SK-N-SH treated with all-trans-retinoic acid at 6 μM for 48 hours (cell line): ENCODE measurements around the gene ARID5A.

ENCODE experiments used
- ARNTL ChIP-seq: fragments of 450-650 bp; formaldehyde crosslinking; IDR thresholded peaks from 2 replicates; pipeline ENCODE4 v1.5.0; 2020; ENCODE audit warnings: low read depth, mild to moderate bottlenecking, moderate library complexity, borderline replicate concordance
- BACH2 ChIP-seq: fragments of 250-450 bp; sonication (Bioruptor Pico); IDR thresholded peaks from 2 replicates; pipeline ENCODE4 v1.9.0; 2021; ENCODE audit warnings: mild to moderate bottlenecking, borderline replicate concordance
- ESRRG ChIP-seq: fragments of 250-450 bp; sonication (Bioruptor Pico); IDR thresholded peaks from 2 replicates; pipeline ENCODE4 v1.6.1; 2021; ENCODE audit warnings: mild to moderate bottlenecking
- PATZ1 ChIP-seq: fragments of 250-450 bp; sonication (Bioruptor Pico); IDR thresholded peaks from 2 replicates; pipeline ENCODE4 v1.8.0; 2020; ENCODE audit warnings: mild to moderate bottlenecking, moderate library complexity, borderline replicate concordance
- TOX ChIP-seq: fragments of 250-450 bp; sonication (Bioruptor Pico); IDR thresholded peaks from 2 replicates; pipeline ENCODE4 v1.8.0; 2021; ENCODE audit warnings: mild to moderate bottlenecking, moderate library complexity, borderline replicate concordance
- ZFP30 ChIP-seq: fragments of 450-650 bp; formaldehyde crosslinking; IDR thresholded peaks from 2 replicates; pipeline ENCODE4 v1.5.0; 2022; ENCODE audit warnings: mild to moderate bottlenecking, moderate library complexity
- ZNF70 ChIP-seq: fragments of 450-650 bp; formaldehyde crosslinking; IDR thresholded peaks from 2 replicates; pipeline ENCODE4 v1.5.0; 2020; ENCODE audit warnings: mild to moderate bottlenecking, moderate library complexity
- TF ChIP-seq, protein P1 (sequence below): fragments of 250-450 bp; sonication (Bioruptor Pico); IDR thresholded peaks from 2 replicates; pipeline ENCODE4 v1.5.1; 2020; ENCODE audit warnings: low read depth, mild to moderate bottlenecking, moderate library complexity

DNA sequence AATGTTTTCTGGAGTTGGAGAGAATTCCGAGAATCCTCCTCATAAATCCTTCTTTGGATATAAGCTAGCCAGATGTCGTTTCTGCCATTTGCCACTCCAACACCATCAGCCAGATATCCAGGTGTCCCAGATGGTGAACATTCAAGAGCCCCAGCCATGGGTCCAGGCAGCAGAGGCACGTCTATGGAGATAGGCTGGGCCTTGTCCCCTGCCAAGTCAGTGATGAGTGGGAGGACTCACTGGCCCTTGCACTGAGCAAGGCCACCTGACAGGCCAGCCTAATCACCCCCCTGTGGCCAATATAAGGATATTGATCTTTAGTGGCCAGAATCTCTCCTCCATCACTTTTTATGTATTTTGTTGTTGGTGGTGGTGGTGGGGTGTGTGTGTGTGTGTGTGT is 28.0 kb downstream of the ARID5A start:
- TF ChIP-seq BACH2 (CRISPR knock-in tag), result no peak
- TF ChIP-seq ESRRG (CRISPR knock-in tag), result no peak
- TF ChIP-seq ZFP30 (CRISPR knock-in tag), result no peak
- no peak for TF ChIP-seq ZNF70 (CRISPR knock-in tag)
- no peak for TF ChIP-seq PATZ1
- TF ChIP-seq TOX, result no peak
- TF ChIP-seq, protein P1, sequence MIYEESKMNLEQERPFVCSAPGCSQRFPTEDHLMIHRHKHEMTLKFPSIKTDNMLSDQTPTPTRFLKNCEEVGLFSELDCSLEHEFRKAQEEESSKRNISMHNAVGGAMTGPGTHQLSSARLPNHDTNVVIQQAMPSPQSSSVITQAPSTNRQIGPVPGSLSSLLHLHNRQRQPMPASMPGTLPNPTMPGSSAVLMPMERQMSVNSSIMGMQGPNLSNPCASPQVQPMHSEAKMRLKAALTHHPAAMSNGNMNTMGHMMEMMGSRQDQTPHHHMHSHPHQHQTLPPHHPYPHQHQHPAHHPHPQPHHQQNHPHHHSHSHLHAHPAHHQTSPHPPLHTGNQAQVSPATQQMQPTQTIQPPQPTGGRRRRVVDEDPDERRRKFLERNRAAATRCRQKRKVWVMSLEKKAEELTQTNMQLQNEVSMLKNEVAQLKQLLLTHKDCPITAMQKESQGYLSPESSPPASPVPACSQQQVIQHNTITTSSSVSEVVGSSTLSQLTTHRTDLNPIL, result no peak
- TF ChIP-seq ARNTL, result no peak
